Measurements from ENCODE around the gene ANO6.
"Not testable (repeated sequence)": the region's sequence is repeated elsewhere in the genome, so short reads cannot be mapped to it uniquely, and the experiment has no call there.

The ANO6 gene

DNA sequence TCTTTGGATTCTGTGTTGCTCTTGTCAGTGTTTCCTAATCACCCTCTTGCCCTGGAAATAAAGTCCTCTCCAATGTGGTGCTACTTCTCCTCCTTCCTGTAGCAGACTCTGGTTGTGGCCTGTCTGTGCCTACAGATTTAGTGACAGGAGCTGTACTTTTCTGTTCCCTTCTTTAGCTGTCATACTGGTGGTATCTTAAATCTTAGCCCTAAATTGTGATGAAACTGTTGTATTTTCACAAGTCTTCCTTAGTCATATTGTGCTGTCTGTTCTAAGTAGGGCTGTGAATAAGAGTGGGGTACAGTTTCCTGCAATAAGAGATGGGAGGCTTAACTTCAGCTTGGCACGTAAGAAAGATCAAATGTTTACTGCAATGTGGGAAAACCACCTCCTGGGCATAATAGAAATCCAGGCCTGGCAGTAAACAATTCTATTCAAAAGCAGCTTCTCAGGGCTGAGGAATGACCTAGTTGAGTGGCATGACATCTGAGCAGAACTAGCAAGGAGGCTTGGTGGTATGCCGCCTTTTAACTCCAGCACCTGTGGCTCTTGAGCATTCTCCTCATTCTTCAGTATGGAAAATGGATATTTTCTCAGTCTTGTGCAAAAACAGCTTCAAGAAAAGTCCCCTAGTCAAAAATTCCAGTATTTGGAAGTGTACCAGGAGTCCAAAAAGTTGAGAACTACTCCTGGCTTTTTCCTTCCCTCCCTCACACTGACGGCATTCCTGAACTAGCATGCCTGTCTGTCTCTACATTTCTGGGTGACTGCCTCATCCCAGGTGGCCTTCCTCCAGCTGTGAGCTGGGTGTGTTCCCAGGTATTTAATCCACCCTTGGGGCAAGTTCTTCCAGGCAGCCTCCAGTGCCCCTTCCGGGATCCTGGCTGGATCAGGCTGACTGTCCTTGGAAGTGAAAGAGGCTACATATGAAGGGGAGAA, 19.5 kb downstream of the ANO6 start:
- DNase-seq (ENCODE audit: extremely low read depth, low read depth): no peak
- 0 out of 2 replicates have a peak overlapping the region, but pooled peaks have one; percentile 15 for H3K4me3 ChIP-seq (replicated peaks; ENCODE audit: low read depth, low read length)

DNA sequence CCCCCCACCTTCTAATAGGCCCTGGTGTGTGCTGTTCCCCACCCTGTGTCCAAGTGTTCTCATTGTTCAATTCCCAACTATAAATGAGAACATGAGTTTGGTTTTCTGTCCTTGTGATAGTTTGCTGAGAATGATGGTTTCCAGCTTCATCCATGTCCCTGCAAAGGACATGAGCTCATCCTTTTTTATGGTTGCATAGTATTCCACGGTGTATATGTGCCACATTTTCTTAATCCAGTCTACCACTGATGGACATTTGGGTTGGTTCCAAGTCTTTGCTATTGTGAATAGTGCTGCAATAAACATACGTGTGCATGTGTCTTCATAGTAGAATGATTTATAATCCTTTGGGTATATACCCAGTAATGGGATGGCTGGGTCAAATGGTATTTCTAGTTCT, 20.5 kb downstream of the ANO6 start:
- not testable (repeated sequence) for H3K4me3 ChIP-seq (replicated peaks; ENCODE audit: low read depth, low read length); DNase-seq (ENCODE audit: extremely low read depth, low read depth)

More for the DNA sequence above, 19.5 kb downstream of the ANO6 start:
- TF ChIP-seq, protein P1, sequence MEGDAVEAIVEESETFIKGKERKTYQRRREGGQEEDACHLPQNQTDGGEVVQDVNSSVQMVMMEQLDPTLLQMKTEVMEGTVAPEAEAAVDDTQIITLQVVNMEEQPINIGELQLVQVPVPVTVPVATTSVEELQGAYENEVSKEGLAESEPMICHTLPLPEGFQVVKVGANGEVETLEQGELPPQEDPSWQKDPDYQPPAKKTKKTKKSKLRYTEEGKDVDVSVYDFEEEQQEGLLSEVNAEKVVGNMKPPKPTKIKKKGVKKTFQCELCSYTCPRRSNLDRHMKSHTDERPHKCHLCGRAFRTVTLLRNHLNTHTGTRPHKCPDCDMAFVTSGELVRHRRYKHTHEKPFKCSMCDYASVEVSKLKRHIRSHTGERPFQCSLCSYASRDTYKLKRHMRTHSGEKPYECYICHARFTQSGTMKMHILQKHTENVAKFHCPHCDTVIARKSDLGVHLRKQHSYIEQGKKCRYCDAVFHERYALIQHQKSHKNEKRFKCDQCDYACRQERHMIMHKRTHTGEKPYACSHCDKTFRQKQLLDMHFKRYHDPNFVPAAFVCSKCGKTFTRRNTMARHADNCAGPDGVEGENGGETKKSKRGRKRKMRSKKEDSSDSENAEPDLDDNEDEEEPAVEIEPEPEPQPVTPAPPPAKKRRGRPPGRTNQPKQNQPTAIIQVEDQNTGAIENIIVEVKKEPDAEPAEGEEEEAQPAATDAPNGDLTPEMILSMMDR (IDR thresholded peaks at IDR 0.05; ENCODE audit: low read depth, low read length, missing control alignments): no peak

DNA sequence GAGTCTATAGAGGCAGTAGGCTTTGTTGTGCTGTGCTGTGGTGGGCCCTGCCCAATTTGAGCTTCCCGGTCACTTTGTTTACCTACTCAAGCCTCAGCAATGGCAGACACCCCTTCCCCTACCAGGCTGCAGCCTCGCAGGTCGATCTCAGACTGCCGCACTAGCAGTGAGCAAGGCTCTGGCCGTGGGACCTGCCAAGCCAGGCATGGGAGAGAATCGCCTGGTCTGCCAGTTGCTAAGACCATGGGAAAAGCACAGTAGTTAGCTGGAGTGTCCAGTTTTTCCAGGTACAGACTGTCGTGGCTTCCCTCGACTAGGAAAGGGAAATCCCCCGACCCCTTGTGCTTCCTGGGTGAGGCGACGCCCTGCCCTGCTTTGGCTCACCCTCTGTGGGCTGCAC, 26.3 kb downstream of the ANO6 start:
- no peak overlapping the region for H3K4me3 ChIP-seq (replicated peaks; ENCODE audit: low read depth, low read length)
- no peak for DNase-seq (ENCODE audit: extremely low read depth, low read depth)
- TF ChIP-seq, protein P1 (IDR thresholded peaks at IDR 0.05; ENCODE audit: low read depth, low read length, missing control alignments): no peak

GRCh38 chr12:45243963-45244362, 28.1 kb downstream of the ANO6 start:
- DNase-seq (ENCODE audit: extremely low read depth, low read depth): no peak
- TF ChIP-seq, protein P1 (IDR thresholded peaks at IDR 0.05; ENCODE audit: low read depth, low read length, missing control alignments): no peak
- H3K4me3 ChIP-seq (replicated peaks; ENCODE audit: low read depth, low read length): no peak overlapping the region

DNA sequence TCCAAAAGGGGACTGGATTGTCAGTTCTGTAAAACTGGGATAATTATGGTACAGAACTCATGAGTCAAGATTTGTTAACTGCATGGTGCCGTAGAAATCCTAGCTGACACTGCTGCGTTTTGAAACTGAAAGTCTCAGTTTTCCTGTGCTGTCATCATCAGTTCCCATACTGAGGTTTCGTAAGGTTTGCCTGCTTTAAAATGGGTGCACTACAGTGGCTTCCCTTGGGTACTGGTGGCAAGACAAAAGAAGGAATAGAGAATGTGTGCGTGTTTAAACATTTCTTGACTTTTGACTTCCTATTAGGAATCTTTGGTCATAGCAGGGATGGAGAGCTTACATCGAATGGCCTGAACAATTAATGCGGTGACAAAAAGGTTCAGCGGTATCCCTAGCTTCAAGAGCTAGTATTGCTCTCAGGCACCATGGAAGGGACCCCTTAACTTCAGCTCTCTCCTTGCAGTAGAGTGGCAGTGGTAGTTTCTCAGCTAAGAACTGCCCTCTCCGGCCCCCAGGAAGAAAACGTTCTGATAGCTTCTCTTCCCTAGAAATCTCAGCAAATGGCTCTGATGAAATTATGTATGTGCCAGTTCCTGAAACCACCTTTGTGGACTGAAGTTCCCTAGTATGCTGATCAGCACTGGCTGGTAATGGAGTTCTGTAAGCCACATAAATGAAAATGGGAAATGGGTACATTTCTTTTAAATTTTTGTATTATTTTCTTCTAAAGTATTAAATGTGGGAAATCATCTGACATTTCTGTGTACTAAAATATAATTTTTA, 28.9 kb downstream of the ANO6 start:
- no peak for DNase-seq (ENCODE audit: extremely low read depth, low read depth)
- TF ChIP-seq, protein P1 (IDR thresholded peaks at IDR 0.05; ENCODE audit: low read depth, low read length, missing control alignments): no peak
- H3K4me3 ChIP-seq (replicated peaks; ENCODE audit: low read depth, low read length): no peak overlapping the region

DNA sequence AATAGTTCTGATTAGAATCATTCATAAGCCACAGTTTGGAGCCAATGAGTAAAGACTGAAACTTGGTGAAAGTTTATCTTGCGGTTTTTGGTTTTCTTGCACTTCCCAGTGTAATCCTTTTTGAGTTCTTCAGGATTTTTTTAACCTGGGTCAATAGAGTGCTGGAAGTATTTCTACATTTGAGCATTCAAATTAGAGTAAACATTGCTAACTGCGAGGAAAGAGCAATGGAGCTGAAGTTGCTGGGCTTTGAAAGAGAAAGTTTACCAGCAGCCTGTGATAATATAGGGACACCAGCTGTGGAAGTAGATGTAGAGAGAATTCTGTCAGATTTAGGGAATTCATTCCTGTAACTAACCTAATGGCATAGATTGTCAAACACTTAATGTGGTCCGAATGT, 30.3 kb downstream of the ANO6 start:
- DNase-seq (ENCODE audit: extremely low read depth, low read depth): no peak
- no peak overlapping the region for H3K4me3 ChIP-seq (replicated peaks; ENCODE audit: low read depth, low read length)
- TF ChIP-seq, protein P1 (IDR thresholded peaks at IDR 0.05; ENCODE audit: low read depth, low read length, missing control alignments): no peak

GRCh38 chr12:45247589-45247988, 31.7 kb downstream of the ANO6 start:
- TF ChIP-seq, protein P1 (IDR thresholded peaks at IDR 0.05; ENCODE audit: low read depth, low read length, missing control alignments): no peak
- no peak overlapping the region for H3K4me3 ChIP-seq (replicated peaks; ENCODE audit: low read depth, low read length)
- no peak for DNase-seq (ENCODE audit: extremely low read depth, low read depth)
